GM21515 (cell line): Measurements from ENCODE around the gene CENPX.
A peak's percentile ranks its signal among the peaks of the same experiment; 100 is the strongest.
"Not testable (repeated sequence)": the region's sequence is repeated elsewhere in the genome, so short reads cannot be mapped to it uniquely, and the experiment has no call there.

Experiments
- ATAC-seq: cut with Tn5 transposase; IDR thresholded peaks from one replicate; pipeline ENCODE4 v1.9.1; 2021; ENCODE audit not compliant: unreplicated experiment

Gene CENPX

DNA sequence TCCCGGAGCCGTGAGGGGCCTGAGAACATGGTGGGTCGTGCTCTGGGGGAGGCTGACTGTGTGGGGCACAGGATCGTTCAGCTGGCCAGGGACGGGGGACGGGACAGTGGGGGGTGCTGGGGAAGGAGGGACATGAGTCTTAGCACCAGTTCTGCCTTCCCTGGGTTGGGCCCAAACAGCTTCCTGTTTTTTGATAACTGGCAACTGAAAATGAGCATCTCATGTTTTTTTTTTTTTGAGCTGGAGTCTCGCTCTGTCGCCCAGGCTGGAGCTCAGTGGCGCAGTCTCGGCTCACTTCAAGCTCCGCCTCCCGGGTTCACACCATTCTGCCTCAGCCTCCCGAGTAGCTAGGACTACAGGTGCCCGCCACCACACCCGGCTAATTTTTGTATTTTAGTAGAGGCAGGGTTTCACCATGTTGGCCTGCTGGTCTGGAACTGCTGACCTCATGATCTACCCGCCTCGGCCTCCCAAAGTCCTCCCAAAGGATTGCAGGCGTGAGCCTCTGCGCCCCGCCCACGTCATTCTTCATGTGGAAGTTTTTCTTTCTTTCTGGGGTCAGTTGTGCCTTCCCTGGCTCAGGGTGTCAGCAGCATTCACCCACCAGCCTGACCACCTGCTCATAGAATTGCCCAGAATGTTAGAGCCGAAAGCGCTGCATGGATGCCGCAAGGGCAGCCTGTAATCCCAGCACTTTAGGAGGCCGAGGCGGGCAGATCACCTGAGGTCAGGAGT, 38.9 kb downstream of the CENPX start:
- ATAC-seq, result no peak

DNA sequence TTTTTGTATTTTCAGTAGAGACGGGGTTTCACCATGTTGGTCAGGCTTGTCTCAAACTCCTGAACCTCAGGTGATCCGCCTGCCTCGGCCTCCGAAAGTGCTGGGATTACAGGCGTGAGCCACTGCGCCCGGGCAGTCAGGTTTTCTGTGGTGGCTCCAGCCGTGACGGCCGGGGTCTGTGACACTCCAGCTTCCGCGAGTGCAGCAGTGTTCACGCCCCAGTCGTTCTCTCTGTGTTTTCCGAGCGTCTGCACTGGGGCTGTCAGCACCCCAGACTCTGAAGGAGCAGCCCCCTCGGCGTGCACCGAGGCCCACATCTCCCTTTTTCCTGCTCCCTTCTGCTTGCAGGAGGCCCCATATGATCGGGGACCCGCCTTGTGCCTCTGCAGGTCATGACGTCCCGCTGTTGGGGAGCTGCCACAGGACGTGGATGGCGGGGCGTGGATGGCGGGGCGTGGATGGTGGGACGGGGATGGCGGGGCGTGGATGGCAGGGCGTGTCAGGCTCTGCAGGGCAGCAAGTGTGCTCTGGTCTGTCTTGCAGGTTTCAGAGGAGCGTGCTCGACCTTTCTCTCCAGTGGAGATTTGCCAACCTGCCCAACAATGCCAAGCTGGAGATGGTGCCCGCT, 39.6 kb downstream of the CENPX start:
- no peak for ATAC-seq

DNA sequence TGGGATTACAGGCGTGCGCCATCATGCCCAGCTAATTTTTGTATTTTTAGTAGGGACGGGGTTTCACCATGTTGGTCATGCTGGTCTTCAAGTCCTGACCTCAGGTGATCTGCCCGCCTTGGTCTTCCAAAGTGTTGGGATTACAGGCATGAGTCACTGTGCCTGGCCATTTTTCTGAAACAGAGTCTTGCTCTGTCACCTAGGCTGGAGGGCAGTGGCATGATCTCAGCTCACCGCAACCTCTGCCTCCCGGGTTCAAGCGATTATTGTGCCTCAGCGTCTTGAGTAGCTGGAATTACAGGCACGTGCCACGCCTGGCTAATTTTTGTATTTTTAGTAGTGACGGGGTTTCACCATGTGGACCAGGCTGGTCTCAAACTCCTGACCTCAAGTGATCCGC, 41.2 kb downstream of the CENPX start:
- ATAC-seq, result not testable (repeated sequence)

DNA sequence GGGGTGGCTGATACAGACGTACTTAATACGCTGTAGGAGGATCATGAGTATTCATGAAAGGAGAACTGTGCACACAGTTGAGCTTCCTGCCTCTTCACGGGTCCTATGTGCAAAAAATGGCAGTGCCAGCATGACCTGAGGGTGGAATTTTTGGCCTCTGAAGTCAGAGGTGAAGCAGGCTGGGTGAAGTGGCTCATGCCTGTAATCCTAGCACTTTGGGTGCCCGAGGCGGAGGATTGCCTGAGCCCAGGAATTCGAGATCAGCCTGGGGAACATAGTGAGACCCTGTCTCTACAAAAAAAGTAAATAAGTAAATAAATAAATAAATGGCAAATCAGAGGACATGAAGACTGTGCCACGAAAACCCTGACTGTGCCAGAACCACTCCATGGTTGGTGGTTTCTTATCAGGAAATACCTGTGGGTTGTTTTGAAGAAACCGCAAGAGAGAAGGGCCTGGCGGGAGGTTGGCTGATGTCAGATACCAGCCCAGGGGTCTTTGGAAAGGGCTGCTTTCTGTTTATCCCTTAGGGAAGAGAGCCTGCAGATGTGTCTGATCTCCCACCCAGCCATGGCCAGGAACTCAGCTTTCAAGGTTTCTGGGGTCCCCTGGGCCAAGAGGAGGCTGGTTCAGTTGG, 41.9 kb downstream of the CENPX start:
- no peak for ATAC-seq

DNA sequence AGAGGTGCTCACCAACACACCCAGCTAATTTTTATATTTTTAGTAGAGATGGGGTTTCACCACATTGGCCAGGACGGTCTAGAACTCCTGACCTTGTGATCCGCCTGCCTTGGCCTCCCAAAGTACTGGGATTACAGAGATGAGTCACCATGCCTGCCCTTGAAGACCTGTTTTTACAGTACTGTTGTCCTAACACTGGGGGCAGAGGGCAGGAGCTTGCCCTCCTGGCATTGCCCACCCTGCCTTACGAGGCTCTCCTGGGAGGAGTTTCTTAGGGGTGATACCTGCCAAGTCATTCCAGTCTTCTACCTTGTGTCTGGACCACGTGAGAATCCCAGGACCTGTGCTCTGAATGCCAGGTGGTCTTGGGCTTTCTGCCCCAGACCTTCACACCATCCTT, 42.6 kb downstream of the CENPX start:
- ATAC-seq, result no peak

DNA sequence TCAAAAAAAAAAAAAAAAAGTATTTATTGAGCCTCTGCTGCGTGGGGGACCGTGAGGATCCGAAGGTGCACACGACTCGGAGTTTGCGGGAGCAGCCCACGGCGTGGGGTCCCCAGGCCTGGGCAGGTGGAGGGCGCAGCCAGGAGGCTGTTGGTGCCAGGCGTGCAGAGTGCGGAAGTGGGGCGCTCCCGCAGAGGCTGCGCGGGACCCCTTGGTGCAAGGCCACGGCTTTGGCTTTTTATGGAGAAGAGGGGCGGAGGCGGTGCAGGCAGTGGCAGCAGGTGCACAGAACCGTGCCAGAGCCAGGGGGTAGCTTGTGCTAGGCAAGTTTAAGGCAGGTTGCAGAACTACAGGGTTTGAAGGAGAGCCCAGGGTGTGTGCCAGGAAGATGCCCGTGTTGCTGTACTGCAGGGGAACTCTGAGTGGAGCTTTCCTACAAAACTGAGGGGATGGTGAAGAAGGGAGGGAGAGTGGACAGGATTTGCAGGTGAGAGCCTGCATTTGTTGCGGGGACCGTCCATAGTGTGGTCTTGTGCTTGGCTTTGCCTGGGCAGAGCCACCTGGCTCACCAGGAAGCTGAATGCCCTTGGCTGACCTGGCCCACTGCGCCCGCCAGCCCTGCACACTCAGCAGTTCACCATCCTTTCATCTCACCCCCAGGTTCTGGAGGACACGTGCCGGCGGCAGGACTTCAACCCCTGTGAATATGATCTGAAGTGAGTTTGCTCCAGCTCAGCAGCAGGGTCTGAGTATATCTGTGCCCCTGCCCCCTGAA, 44.0 kb downstream of the CENPX start:
- ATAC-seq, result no peak

DNA sequence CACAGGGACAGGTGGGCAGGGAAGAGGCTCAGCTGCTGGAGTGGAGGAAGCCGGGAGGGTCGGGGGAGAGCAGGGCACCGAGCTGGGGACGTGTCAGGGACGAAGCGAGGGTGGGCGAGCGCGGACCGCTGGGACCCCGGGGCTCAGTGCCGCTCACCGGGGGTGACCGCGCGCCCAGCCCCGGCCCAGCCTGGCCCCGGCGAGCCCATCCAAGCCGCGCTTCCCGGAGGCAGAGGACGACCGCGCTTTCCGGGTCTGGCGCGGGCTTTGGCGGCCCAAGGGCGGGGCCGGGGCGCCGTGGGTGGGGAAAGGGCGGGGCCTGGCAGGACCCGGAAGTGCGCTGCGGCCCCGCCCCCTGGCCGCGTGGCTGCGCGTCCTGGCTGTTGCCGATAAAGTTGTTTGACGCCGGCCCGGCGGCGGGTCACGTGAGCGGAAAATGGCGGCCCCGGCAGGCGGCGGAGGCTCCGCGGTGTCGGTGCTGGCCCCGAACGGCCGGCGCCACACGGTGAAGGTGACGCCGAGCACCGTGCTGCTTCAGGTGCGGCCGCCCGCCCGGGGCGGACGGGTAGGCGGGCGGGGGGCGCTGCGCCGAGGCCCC, 45.4 kb downstream of the CENPX start, which contains the start of gene ASPSCR1:
Gene ASPSCR1 (plus strand): TSS at position 419 of the 598 bp plus-strand sequence. CDS start 18 bp downstream, at position 437.
- ATAC-seq, result peak; percentile 72

DNA sequence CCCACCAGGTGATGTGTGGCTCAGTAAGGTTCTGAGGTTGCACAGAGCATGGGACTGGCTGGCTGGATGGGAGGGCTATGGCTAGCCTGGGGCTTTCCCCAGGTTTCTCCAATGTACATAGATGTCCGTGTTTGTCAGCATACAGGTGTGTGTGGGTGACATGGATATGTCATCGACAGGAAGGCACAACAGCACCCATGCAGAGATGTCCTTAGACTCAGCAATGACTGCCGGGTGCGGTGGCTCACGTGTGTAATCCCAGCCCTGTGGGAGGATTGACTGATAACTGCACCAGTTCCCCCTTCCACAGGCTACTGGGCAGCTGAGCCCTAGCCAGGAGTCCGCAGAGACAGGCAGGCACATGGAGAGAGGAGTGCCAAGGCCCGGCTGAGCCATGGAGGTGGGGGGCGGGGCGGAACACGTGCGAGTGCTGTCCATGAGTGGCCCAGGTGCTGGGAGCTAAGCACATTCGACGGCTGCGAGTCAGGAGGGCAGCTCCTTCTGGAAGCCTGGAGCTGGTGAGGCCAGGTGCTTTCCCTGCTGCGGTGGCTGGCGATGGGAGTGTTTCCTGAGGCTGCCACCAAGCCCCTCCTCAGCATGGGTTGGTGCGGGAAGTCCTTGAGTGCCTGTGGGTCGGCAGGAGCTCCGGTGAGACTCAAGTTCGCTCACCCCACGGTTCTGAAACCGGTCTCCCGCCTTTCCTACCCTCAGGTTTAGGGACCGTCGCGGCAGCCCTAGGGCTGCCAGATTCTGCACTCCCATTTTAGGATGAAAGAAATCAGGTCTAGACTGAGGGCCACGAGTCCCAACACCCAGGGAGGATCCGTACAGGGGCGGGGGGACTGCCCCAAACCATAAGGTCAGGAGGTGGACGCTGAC, 46.1 kb downstream of the CENPX start:
- no peak for ATAC-seq

DNA sequence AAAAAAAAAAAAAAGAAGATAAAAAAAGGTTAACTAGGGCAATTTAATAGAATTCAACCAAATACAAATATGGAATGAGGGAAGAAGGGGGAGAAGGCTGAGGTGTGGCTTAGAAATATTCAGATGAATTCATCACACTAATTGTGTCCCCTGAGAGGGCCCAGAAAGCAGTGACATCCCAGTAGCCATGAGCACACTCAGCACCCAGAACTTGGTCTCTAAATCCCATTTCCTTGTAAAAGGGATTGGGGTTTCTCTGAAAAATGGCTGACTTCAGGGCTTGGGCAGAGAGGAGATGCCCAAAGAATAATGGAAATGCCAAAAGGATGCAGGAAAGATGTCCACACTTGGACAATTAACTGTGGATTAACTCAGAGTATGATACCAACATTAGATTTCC, 49.2 kb downstream of the CENPX start:
- no peak for ATAC-seq

DNA sequence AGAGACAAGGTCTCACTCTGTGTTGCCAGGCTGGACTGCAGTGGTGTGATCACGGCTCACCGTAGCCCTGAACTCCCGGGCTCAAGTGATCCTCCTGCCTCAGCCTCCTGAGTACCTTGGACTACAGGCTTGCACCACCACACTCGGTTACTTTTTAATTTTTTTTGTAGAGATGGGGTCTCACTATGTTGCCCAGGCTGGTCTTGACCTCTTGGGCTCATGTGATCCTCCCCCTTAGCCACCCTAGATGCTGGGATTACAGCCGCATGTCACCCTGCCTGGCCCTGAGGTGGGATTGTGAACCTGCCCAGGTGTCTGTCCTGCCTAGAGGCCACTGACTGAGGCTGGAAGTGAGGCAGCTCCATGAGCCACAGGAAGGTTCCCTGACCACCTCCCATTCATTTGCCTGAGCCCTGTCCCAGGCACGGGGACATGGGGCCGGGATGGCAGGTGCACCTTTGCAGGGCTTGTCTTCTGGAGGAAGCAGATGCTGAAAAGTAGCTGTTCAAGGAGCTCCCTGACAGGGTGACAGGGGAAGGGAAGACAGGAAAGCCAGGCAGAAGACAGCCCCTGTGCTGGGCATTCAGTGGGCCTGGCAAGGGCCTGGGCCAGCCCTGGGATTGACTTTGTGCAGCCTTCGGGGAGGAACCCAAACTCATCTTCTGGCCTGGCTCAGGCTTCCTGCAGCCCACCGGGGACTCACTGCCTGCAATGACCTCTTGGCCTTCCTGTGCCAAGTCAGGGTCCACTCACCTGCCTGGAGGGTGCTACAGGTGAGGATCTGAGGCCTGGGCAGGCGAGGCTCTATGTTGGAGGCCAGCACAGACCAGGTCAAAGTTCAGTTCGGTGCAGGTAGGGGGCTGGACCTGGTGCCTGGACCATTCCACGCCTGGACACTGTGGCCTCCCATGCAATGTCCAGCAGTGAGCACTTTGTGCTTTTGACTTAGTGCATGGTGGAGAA, 53.5 kb downstream of the CENPX start:
- no peak for ATAC-seq
